Tibial nerve (tissue), 3 donors: Measurements from ENCODE around the gene LRP3.

Experiments
- CTCF ChIP-seq, 5 experiments: fragments of 200-600 bp in 3 of 5; fragments of 450-650 bp in 2 of 5; sonication (generic) in 3 of 5; IDR thresholded peaks; one replicate each; pipeline ENCODE4 v1.5.1; 2016 to 2019; ENCODE audit warnings: antibody characterized with exemption in 5 of 5, mild to moderate bottlenecking in 3 of 5, moderate library complexity in 2 of 5
- POLR2A ChIP-seq, 2 donors: fragments of 450-650 bp; IDR thresholded peaks; one replicate each; pipeline ENCODE4 v1.6.1; 2017; ENCODE audit warnings: antibody characterized with exemption in 2 of 2, mild to moderate bottlenecking in 2 of 2, moderate library complexity in 2 of 2

- TF ChIP-seq CTCF (IDR thresholded peaks at IDR 0.05) (no peak), POLR2A (IDR thresholded peaks at IDR 0.05) (no peak)
Measured at GRCh38 chr19:33248104-33248503, 54.0 kb downstream of the LRP3 start.
